Panc1 (cell line): Measurements from ENCODE around the gene MAGEB6B. TPM values are rescaled to one million over a fixed set of nuclear protein-coding genes. Genes with fewer than 3 reads are reported as not detected.

ENCODE experiments used
- ATAC-seq: fragments of 200-7000 bp; cut with Tn5 transposase; 2 replicates; pipeline ENCODE4 v1.9.1; 2020; ENCODE audit warnings: mild to moderate bottlenecking, moderate library complexity
- BruUV-seq: library from RNA; stranded (reverse); fragments of 400-500 nt; replicated peaks from 2 replicates; lab custom pipeline; 2021; lab: Mats Ljungman, UMichigan
- CTCF ChIA-PET: fragments of 300-600 bp; sonication (Branson Sonifier 250); formaldehyde crosslinking; loops from one replicate; lab custom pipeline; 2022; ENCODE audit warnings: antibody characterized with exemption; lab: Charles Lee
- POLR2A ChIA-PET: fragments of 300-600 bp; sonication (Branson Sonifier 250); formaldehyde crosslinking; loops from one replicate; lab custom pipeline; 2022; ENCODE audit warnings: antibody characterized with exemption; lab: Charles Lee
- DNase-seq: peaks from one replicate; pipeline ENCODE4 v3.0.0-alpha.2; 2010; ENCODE audit warnings: low read depth, low spot score
- H3K27ac ChIP-seq: 2 replicates; pipeline ENCODE4 v1.5.1; 2011; ENCODE audit warnings: mild to moderate bottlenecking, low read length, inconsistent platforms
- H3K27me3 ChIP-seq: fragments of 200-500 bp; sonication (Bioruptor generic); 2 replicates; pipeline ENCODE4 v1.6.0; 2014; ENCODE audit warnings: low read length, inconsistent platforms; ENCODE audit not compliant: control insufficient read depth, insufficient read depth
- H3K36me3 ChIP-seq: fragments of 200-500 bp; sonication (Bioruptor generic); 2 replicates; pipeline ENCODE4 v1.5.1; 2014; ENCODE audit warnings: inconsistent platforms, mild to moderate bottlenecking, low read length, moderate library complexity; ENCODE audit not compliant: control insufficient read depth, insufficient read depth
- H3K4me1 ChIP-seq: 2 replicates; pipeline ENCODE4 v1.5.1; 2011; ENCODE audit warnings: inconsistent platforms, mild to moderate bottlenecking, low read length, moderate library complexity; ENCODE audit not compliant: control insufficient read depth, insufficient read depth
- H3K4me3 ChIP-seq, 2 experiments: 2 replicates each; pipeline ENCODE4 v1.5.1; 2011 to 2012; ENCODE audit warnings: low read depth in 2 of 2, low read length in 2 of 2, mild to moderate bottlenecking in 2 of 2, inconsistent platforms in 1 of 2, moderate library complexity in 1 of 2
- H3K9me3 ChIP-seq: fragments of 200-500 bp; sonication (Bioruptor generic); 2 replicates; pipeline ENCODE4 v1.5.1; 2014; ENCODE audit warnings: low read depth, mild to moderate bottlenecking, inconsistent platforms, low read length, moderate library complexity; ENCODE audit not compliant: control insufficient read depth, insufficient read depth
- POLR2AphosphoS5 ChIP-seq: IDR thresholded peaks from 2 replicates; pipeline ENCODE4 v1.6.1; 2012; ENCODE audit warnings: mild to moderate bottlenecking, low read depth, low read length, moderate library complexity
- SIN3A ChIP-seq: IDR thresholded peaks from 2 replicates; pipeline ENCODE4 v1.6.1; 2012; ENCODE audit warnings: low read depth, mild to moderate bottlenecking, low read length, moderate library complexity, borderline replicate concordance; ENCODE audit not compliant: insufficient read depth
- TCF7L2 ChIP-seq: IDR thresholded peaks from 2 replicates; pipeline ENCODE4 v1.6.1; 2011; ENCODE audit warnings: mild to moderate bottlenecking, low read depth, low read length, inconsistent platforms
- in situ Hi-C: cut with HindIII; loops from 2 replicates; pipeline ENCODE4 v1.10.0; 2016; ENCODE audit warnings: low sequenced_read_pairs, low pct_unique_long_range_greater_than_20kb
- intact Hi-C: fragments of 100-400 bp; cut with micrococcal nuclease; formaldehyde crosslinking; loops from one replicate; pipeline ENCODE4 v1.10.0; 2022; ENCODE audit not compliant: unreplicated experiment
- total RNA-seq: library from RNA; stranded (reverse); gene quantifications from one replicate; pipeline ENCODE4 v1.2.1, GENCODE V29; 2021; ENCODE audit not compliant: unreplicated experiment
- TF ChIP-seq, protein P1 (sequence below), 2 experiments: IDR thresholded peaks; 2 replicates each; pipeline ENCODE4 v1.6.1; 2011 to 2012; ENCODE audit warnings: low read depth in 2 of 2, control low read depth in 1 of 2, low read length in 1 of 2, mild to moderate bottlenecking in 1 of 2, moderate library complexity in 1 of 2; ENCODE audit not compliant: insufficient read depth in 1 of 2
- TF ChIP-seq, protein P2 (sequence below): fragments of 450-650 bp; IDR thresholded peaks from 2 replicates; pipeline ENCODE4 v1.5.1; 2017; ENCODE audit warnings: mild to moderate bottlenecking

The MAGEB6B gene
- total RNA-seq, 1 experiment from 2014 or later = not detected

DNA sequence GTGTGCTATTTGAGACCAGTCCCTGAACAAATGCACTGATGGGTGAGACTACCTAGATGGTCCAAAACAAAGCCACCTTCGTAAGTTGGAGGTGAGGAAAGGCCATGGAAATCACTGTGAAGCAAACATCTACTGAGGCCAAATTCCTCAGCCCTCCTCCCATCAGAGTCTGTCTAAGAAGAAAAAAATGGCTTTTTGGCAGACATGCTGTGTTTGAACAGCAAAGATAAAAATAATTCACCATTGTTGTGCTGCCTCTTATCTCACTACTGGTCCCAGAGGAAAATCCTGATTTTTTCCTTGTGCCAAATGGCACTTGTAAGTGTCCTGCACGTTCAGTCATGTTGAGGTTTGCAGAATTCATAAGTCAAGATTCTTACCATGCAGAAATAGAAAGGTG is 14.4 kb upstream of the MAGEB6B start:
- TF ChIP-seq SIN3A (no peak), TCF7L2 (no peak), POLR2AphosphoS5 (no peak)
- TF ChIP-seq, protein P1, sequence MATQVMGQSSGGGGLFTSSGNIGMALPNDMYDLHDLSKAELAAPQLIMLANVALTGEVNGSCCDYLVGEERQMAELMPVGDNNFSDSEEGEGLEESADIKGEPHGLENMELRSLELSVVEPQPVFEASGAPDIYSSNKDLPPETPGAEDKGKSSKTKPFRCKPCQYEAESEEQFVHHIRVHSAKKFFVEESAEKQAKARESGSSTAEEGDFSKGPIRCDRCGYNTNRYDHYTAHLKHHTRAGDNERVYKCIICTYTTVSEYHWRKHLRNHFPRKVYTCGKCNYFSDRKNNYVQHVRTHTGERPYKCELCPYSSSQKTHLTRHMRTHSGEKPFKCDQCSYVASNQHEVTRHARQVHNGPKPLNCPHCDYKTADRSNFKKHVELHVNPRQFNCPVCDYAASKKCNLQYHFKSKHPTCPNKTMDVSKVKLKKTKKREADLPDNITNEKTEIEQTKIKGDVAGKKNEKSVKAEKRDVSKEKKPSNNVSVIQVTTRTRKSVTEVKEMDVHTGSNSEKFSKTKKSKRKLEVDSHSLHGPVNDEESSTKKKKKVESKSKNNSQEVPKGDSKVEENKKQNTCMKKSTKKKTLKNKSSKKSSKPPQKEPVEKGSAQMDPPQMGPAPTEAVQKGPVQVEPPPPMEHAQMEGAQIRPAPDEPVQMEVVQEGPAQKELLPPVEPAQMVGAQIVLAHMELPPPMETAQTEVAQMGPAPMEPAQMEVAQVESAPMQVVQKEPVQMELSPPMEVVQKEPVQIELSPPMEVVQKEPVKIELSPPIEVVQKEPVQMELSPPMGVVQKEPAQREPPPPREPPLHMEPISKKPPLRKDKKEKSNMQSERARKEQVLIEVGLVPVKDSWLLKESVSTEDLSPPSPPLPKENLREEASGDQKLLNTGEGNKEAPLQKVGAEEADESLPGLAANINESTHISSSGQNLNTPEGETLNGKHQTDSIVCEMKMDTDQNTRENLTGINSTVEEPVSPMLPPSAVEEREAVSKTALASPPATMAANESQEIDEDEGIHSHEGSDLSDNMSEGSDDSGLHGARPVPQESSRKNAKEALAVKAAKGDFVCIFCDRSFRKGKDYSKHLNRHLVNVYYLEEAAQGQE (IDR thresholded peaks at IDR 0.05; ENCODE audit: insufficient read depth in 1 of 2, low read depth in 2 of 2, low read length in 1 of 2) = no peak
- TF ChIP-seq, protein P2, sequence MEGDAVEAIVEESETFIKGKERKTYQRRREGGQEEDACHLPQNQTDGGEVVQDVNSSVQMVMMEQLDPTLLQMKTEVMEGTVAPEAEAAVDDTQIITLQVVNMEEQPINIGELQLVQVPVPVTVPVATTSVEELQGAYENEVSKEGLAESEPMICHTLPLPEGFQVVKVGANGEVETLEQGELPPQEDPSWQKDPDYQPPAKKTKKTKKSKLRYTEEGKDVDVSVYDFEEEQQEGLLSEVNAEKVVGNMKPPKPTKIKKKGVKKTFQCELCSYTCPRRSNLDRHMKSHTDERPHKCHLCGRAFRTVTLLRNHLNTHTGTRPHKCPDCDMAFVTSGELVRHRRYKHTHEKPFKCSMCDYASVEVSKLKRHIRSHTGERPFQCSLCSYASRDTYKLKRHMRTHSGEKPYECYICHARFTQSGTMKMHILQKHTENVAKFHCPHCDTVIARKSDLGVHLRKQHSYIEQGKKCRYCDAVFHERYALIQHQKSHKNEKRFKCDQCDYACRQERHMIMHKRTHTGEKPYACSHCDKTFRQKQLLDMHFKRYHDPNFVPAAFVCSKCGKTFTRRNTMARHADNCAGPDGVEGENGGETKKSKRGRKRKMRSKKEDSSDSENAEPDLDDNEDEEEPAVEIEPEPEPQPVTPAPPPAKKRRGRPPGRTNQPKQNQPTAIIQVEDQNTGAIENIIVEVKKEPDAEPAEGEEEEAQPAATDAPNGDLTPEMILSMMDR = no peak

DNA sequence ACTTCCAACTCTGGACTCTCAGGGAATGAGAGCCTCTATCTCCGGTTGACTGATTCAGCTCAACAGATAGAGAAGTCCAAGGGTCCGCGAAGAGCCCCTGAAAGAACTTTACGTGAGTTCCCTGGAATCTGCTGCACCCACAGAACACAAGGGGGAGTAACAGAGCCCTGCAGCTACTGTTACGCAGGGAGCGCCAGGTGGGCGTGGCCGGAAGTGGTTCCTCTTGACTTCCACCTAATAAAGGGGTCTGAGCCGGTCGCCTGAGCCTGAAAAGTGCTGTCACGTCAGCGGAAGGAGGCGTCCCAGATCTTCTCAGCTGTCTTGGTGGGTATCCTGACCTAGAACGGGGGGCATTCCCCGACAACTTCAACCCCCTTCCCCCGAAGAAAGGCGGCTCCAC is 31.8 kb downstream of the MAGEB6B start, which contains the start of gene MAGEB6:
Gene MAGEB6, plus strand, starts transcription at position 237 of the 400 bp plus-strand sequence. CDS start 1,407 bp downstream, outside the sequence.
- no peak for DNase-seq
- no peaks in the 10 kb centered on the region for H3K4me1 ChIP-seq
- no peak for TF ChIP-seq TCF7L2
- TF ChIP-seq, protein P1 (IDR thresholded peaks at IDR 0.05; ENCODE audit: insufficient read depth in 1 of 2, low read depth in 2 of 2, low read length in 1 of 2) = no peak
- TF ChIP-seq, protein P2 = no peak
- no peak for TF ChIP-seq SIN3A
- no peak for TF ChIP-seq POLR2AphosphoS5
- H3K4me3 ChIP-seq = no peak within 1 kb of the TSS
- BruUV-seq = no TSS peak
- no peaks in the 10 kb centered on the region for H3K9me3 ChIP-seq
- POLR2A ChIA-PET = no interaction called here
- no peak within 1 kb of the TSS for H3K27ac ChIP-seq
- intact Hi-C loops = no loop called here
- H3K27me3 ChIP-seq = no peaks in the 10 kb centered on the region
- in situ Hi-C loops = no loop called here
- CTCF ChIA-PET = no interaction called here
- no peaks in the 10 kb centered on the region for H3K36me3 ChIP-seq
- no peak for ATAC-seq

More for the DNA sequence above, 14.4 kb upstream of the MAGEB6B start:
- Histone ChIP-seq H3K9me3 (no peaks in the 10 kb centered on the region), H3K27me3 (no peaks in the 10 kb centered on the region), H3K4me3 (no peak overlapping the region), H3K36me3 (no peaks in the 10 kb centered on the region), H3K4me1 (no peaks in the 10 kb centered on the region), H3K27ac (no peak overlapping the region)
- in situ Hi-C loops (no loop called here), intact Hi-C loops (no loop called here)
- POLR2A ChIA-PET = no interaction called here
- BruUV-seq = no TSS peak
- CTCF ChIA-PET = no interaction called here
- ATAC-seq = no peak
- DNase-seq = no peak
